Ureter (tissue), 1 donor: ENCODE results near the gene CRACDL. TPM values are rescaled to one million over a fixed set of nuclear protein-coding genes. Genes with fewer than 3 reads are reported as not detected.
"Not testable (repeated sequence)": the region's sequence is repeated elsewhere in the genome, so short reads cannot be mapped to it uniquely, and the experiment has no call there.

ENCODE experiments used
- DNase-seq: peaks from one replicate; pipeline ENCODE4 v3.0.0-alpha.2; 2020; ENCODE audit warnings: low spot score
- total RNA-seq: library from RNA; stranded (reverse); gene quantifications from one replicate; pipeline ENCODE4 v1.2.4, GENCODE V29; 2023
- donor health status: DM: yes; HTN: yes; CAD: no.

The CRACDL gene
- total RNA-seq, 1 donor from 2014 or later, result 25.5 TPM

GRCh38 chr2:98884658-98885057 lies 51.4 kb downstream of the CRACDL start:
- DNase-seq, result peak; percentile 8

- peak; percentile 32 for DNase-seq
Measured at GRCh38 chr2:98883780-98884211, 52.2 kb downstream of the CRACDL start.

GRCh38 chr2:98882971-98883779 lies 52.9 kb downstream of the CRACDL start:
- peak; percentile 31 for DNase-seq

DNA sequence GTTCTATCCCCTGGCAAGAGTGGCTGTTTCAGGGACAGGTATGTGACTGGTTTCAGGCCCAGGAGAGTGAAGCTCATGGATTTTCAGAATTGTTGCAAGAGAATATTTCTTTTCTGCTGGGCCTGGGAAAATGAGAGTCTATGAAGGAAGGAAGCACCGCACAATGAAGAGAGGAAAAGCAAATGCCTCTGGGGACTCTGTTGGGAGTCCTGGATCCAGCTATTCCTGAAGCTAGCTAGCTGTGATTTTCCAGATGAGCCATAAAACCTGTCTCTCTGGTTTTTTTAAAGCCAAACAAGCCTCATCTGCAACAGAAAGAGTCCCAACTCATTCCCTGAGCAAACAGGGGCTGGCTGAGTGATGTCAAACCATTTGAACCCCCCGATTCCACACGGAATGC lies 53.7 kb downstream of the CRACDL start:
- no peak for DNase-seq

DNA sequence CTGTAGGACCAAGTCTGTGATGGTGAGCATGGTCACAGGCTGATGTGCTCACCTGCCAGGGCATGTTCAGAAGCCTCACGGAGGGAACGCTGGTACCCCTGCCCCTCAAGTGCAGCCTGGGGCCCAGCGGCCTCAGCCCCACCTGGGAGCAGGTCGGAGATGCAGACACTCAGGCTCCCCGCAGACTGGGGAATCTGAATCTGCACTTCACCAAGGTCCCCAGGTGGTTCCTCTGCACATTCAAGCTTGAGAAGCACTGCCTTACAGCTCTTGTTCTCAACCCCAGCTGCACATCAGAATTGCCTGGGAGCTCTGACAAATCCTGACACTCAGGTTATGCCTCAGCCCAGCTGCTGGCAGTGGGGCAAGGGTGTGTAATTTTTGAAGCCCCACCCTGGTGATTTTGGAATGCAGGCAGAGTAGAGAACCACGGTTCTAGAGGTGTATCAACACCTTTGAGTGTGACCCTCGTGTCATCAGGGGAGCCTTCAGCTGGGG lies 54.8 kb downstream of the CRACDL start:
- no peak for DNase-seq

- DNase-seq, result no peak
Measured at GRCh38 chr2:98880266-98881152, 55.5 kb downstream of the CRACDL start.

GRCh38 chr2:98877658-98878057 lies 58.4 kb downstream of the CRACDL start:
- not testable (repeated sequence) for DNase-seq

DNA sequence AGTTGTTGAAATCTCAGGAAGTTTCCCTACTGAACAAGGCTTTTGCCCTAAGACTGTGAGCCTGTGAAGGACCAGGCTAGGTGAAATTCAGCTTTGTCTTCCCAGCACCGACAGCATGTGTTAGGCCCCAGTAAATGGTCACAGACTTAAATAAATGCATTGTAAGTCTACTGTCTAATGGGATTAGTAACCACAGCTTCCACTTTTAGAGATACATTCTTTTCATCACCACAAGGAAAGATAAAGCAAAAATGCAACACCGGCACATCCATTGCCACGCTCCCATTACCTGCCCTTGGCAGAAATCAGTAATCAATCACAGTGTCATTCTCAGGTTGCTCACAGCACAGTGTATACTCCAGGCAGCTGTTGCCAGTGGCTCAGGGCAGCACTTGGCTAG lies 59.3 kb downstream of the CRACDL start:
- no peak for DNase-seq

- DNase-seq, result no peak
Measured at GRCh38 chr2:98875746-98876145, 60.3 kb downstream of the CRACDL start.

GRCh38 chr2:98875081-98875728 lies 60.8 kb downstream of the CRACDL start:
- DNase-seq, result no peak

GRCh38 chr2:98874186-98874689 lies 61.8 kb downstream of the CRACDL start:
- DNase-seq, result no peak

- no peak for DNase-seq
Measured at GRCh38 chr2:98872526-98872925, 63.5 kb downstream of the CRACDL start.

DNA sequence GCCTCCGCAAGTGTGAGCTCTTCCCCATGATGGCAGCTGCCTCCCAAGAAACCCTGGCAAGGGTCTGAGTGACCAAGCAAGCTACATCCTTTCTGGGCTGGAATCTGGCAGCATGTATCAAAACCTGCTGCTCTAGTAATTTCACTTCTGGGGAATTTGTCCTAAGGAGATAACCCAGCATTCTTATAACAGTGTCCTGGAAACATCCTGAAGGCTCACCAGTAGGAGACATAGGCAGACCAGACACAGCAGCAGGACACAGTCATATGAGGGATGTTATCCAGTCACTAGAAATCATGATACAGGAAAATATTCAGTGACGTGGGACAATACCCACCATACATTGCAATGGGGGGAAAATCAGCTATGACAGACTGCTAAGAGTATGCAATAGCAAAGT lies 64.5 kb downstream of the CRACDL start:
- DNase-seq, result no peak

DNA sequence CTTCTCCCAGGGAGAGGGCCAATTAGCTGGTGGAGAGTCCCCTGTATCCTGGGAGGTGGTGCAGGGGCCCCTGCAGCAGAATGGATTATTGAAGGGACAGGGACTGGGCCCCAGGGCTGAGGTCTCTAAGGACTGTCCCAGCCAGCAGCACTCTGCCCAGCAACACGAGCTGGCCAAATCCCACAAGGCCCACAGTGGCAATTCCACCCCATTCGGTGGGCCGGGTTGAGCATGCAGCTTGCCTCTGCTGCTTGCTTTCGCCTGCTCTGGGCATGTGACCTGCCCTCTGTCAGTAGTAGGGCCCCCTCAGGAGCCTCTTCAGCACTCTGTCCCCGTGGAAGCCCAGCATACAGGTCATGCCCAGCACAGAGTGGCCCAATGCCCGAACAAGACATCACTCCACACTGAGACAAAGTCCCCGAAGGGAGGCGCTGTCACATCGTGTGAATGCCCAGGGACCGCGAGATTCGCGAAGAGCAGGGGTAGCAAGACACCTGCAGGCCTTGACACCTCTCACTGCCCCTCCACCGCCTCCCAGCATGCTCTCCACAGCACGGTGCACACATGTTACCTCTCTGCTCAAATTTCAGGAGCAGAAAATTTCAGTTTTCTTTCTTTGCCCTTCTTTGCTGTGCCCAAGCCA lies 65.4 kb downstream of the CRACDL start:
- DNase-seq, result no peak

- DNase-seq, result peak; percentile 87
Measured at GRCh38 chr2:98869870-98870269, 66.2 kb downstream of the CRACDL start.

- peak; percentile 85 for DNase-seq
Measured at GRCh38 chr2:98869272-98869641, 66.8 kb downstream of the CRACDL start.

DNA sequence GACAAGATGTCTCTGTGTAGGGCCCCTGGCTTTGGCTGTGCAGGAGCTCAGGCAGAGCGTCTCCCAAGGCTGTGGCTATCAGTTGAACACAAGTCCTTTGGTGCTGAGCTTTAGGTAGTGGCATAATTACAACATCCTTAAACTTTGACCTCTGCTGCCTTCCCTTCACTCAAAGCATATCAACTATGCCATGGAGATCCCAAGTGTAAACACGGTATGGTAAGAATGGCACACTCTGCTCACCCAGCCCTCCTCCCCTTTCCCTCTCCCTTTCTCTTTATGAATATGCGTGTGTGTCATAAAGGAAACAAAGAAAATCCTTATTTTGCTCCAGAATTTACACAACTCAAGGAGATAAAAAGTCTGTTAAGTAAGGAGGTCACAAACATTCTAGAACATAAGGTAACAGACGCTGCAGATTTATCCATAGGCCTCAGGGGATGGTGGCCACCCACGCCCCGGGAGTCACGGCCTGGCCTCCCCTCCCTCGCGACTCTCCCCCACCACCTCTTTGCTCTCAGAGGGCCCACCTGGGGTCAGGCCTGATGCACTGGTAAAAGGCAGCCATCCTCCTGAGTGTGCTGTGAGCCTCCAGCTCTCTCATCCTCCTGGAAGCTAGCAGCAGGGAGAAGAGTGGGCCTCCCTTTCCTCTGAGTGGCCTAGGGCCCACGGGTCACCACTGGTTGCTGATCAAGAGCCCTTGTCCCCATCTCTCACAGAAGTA lies 67.3 kb downstream of the CRACDL start:
- no peak for DNase-seq

- DNase-seq, result no peak
Measured at GRCh38 chr2:98867539-98868309, 68.3 kb downstream of the CRACDL start.

- DNase-seq, result no peak
Measured at GRCh38 chr2:98866033-98866432, 70.0 kb downstream of the CRACDL start.

DNA sequence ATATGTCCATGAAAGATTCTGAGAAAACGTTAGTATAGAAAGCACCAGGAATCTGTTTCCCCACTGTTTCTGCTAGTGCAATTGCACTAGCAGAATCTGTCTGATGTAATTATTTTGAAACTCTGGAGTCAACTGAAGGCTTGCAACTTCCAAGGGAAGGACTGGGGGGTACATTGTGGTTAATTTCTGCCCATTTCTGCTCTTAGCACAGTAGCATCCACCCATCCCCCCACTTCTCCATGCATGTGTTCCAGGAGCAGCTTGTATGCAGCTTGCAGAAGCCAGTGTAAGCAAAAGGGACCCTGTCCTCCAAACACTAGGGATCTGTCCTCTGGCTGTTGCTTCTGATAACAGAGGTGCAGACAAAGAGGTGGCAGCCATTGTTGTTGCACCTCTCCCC lies 74.4 kb downstream of the CRACDL start:
- no peak for DNase-seq
